COLO668 (cell line): ENCODE results near the gene TNKS1BP1.
"Not testable (repeated sequence)": the region's sequence is repeated elsewhere in the genome, so short reads cannot be mapped to it uniquely, and the experiment has no call there.

Experiments
- DNase-seq: peaks from one replicate; lab custom pipeline; 2025; ENCODE audit not compliant: unreplicated experiment; lab: John Stamatoyannopoulos, UW

TNKS1BP1 gene

DNA sequence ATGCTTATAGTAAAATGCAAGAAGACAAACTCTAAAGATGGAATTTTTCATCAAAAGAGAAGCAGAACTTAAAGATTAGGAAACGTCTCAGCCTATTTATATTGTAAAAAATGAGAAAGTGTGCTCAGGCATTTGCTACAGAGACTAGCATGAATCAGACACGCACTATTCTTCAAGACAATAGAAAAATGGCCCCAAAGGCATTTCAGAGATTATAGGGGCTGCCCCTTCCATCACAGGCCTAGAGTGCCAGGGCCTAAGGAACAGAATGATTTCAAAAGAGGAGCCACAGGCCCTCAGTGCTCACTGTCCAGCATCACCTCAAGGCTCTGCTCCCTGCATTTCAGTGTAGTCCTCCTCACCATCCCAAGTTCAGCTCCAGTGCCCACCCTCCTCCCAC, 27.5 kb downstream of the TNKS1BP1 start:
- DNase-seq, result no peak

DNA sequence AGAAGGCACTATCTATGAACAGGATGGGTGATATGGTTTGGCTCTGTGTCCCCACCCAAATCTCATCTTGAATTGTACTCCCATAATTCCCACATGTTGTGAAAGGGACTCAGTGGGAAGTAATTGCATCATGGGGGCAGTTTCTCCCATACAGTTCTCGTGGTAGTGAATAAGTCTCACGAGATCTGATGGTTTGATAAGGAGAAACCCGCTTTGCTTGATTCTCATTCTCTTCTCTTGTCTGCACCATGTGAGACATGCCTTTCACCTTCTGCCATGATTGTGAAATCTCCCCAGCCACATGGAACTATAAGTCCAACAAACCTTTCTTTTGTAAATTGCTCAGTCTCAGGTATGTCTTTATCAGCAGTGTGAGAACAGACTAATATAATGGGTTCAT, 28.5 kb downstream of the TNKS1BP1 start:
- DNase-seq, result not testable (repeated sequence)

DNA sequence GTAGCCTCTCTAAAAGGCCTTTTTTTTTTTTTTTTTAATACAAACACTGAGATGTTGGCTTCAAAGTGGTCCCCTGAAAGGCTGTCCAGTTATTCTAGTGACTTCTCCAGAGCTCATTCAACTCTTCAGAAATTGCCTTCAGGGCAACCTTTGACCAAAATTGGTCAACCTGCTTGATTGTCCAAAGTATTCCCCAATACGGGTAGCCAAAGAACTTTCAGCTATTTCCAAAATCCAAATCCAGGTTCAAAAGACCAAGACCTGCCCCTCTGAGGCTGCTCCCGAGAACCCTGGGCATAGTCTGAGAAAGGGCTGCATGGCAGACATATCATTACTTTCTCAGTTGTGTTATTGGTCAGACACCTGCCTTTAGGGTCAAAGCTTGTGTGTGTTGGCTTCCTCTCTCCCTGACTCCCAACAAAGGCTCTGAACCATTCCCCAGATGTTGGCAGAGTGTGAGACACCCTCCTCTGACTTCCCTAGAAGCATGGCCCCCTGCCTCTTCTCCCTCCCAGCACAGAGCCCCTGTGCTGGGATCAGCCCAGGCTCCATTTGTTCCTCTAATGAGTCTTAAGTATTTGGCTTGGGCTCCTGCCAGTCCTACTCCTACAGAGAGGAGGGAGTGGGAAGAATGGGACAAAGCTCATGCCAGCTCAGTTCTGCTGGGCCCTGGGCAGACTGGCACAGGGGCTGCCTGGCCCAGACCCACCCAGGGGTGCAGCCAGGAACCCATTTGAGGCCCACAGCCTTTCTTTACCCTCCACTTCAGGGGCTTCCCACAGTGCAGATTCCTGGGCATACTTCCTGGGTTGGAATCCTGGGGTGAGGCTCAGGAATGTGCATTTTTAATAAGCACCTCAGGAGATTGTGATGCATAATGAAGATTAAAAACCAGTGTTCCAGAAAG, 30.3 kb downstream of the TNKS1BP1 start:
- DNase-seq, result no peak

DNA sequence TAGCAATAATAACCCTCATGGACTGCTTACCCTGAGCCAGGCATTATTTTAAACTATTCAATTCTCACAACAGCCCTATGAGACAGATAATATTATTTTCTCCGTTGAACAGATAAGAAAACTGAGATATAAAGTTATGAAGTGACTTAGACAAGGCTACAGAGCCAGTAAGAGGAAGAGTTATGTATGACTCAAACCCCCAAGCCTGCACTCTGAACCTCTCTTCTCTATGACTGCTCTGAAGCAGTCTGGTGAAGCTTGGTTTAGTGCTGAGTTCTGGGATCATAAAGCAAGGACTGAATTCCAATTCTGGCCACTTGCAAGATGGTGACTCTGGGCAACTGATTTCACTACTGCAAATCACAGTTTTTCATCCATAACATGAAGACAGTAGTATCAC, 34.5 kb downstream of the TNKS1BP1 start:
- no peak for DNase-seq

DNA sequence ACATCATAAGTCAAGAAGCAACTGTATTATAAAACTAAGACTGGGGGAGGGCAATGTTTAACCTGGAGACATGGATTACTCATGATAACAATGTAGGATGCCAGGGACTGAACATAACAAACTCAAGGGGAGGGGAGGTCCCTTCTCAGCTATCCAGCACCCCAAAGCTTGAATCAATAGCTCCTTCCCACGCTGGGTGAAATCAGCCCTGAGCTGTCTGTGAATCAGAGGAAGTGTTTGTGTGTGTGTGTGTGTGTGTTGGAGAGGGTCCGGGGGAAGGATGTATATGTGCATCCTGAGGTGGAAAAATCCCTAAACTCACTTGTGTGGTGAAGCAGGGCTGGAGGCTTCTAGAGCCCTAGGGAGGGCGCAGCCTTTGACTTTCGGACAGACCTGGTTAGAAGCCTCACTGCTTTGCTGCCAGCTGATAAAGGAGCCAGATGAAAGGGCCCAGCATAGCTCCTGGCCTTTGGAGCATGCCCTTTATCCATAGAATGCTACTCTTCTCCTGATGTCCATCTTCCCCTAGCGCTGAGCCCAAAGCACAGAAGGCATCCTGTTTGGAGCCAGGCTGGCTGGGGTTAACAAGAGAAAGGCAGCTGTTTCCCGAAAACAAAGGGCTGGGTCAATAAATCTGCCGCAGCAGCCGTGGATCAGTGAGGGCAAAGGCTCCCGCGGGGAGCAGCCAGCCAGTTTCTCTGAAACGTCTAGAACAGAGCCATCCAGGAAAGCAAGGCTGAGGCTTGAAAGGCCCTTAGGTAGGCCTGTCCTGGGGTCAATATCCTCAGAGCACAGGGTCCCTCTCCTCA, 35.8 kb downstream of the TNKS1BP1 start:
- DNase-seq, result peak; percentile 71

DNA sequence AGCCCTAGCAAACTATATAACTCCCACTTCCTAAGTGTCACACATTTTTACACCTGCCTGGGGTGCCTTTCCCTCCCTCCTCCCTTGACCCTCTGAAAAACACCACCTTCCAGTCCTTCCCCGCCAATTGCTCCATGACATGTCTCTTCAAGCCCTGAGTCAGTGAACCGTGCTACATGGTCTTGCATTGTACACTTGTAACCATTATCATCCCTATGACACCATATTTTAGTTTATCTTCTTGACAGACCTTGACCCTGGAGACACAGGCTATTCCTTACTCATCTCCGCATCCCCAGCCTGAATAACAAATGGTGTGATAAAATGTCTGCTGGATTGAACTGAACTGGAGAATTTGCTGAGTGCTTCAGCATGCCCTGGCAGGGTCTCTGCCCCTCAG, 36.9 kb downstream of the TNKS1BP1 start:
- DNase-seq, result no peak

DNA sequence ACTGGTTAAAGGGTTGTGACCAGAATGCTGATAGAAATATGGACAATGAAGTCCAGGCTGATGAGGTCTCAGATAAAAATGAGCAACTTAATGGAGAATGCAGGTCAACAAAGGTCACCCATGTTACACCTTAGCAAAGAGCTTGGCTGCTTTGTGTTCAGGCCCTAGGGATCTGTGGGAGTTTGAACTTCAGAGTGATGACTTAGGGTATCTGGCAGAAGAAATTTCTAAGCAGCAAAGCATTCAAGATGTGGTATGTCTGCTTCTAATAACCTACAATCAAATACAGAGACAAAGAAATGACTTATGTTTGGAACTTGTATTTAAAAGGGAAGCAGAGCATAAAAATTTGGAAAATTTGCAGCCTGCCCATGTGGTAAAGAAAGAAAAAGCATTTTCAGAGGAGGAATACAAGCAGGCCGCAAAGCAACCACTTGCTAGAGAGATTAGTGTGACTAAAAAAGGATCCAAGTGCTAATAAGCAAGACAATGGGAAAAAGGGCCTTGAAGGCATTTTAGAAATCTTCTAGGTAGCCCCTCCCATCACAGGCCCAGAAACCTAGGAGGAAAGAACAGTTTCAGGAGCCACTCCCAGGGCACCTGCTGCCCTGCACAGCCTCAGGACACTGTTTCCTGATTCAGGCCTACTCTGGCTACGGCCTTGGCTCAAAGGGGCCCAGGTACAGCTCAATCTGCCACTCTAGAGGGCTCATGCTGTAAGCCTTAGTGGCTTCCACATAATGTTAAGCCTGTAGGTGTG, 41.3 kb downstream of the TNKS1BP1 start:
- DNase-seq, result no peak

DNA sequence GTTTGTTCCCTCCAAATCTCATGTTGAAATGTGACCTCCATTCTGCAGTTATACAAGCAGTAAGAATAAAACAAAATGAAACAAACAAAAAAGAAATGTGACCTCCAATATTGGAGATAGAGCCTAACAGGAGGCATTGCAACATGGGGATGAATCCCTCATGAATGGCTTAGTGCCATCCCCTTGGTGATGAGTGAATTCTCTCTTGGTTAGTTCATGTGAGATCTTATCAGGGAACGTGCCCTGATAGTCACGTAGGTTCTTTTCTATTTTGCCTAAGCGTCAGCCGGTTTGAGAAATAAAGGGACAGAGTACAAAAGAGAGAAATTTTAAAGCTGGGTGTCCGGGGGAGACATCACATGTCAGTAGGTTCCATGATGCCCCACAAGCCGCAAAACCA, 43.2 kb downstream of the TNKS1BP1 start:
- DNase-seq, result not testable (repeated sequence)

DNA sequence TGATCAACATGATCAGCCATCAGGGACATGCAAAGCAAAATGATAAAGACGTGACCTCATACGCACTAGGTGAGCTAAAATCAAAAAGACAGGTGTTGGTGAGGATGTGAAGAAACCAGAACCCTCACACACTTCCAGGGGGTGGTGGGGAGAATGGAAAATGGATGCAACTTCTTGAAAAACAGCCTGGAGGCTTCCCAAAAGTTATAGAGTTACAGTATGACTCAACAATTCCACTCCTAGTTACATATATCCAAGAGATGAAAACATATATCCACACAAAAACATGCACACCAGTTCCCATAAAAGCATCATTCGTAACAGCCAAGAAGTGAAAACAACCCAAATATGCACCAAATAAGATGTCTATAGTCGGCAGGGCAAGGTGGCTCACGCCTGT, 45.6 kb downstream of the TNKS1BP1 start:
- DNase-seq, result no peak

DNA sequence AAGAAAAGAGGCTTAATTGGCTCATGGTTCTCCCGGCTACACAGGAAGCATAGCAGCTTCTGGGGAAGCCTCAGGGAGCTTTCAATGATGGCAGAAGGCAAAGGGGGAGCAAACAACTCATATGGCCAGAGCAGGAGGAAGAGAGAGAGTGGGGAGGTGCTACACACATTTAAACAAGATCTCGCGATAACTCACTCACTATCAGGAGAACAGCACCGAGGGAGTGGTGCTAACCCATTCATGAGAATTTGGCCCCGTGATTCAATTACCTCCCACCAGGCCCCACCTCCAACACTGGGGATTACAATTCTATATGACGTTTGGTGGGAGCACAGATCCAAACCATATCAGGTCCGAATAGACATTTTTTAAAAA, 46.0 kb downstream of the TNKS1BP1 start:
- DNase-seq, result no peak

DNA sequence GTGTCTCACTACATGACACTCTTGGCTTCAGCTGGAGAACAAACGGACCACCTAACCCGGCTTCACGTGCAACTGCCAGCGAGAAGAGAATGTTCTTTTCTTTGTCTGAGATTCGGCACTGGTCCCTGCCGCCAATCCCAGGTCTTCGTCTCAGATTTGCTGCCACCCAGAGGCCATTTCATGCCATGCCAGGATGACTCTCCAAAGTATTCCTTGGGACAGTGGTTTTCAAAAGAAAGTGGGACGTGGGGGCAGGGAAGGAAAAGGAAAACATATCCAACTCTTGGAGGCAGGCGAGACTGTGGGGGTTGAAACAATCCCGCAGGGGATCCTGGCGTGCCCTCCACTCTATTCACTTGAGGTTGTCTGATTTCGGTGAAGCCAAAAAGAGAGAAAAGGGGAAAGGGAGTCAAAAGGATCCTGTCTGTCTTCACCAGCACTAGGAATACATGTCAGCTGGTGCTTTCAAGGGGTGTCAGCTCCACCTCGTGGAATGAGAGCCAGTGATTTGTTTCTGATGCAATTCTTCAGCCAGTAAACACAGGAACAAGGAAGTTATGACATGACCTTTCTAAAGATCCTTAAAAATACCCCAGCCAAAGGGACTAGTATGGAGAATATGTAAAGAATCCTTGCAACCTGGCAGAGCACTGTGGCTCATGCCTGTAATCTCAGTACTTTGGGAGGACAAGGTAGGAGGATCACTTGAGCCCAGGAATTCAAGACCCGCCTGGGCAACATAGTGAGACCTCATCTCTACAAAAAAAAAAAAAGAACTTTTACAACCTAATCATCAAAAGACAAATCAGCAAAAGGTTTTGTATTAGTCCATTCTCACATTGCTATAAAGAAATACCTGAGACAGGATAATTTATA, 46.7 kb downstream of the TNKS1BP1 start:
- DNase-seq, result peak; percentile 44

DNA sequence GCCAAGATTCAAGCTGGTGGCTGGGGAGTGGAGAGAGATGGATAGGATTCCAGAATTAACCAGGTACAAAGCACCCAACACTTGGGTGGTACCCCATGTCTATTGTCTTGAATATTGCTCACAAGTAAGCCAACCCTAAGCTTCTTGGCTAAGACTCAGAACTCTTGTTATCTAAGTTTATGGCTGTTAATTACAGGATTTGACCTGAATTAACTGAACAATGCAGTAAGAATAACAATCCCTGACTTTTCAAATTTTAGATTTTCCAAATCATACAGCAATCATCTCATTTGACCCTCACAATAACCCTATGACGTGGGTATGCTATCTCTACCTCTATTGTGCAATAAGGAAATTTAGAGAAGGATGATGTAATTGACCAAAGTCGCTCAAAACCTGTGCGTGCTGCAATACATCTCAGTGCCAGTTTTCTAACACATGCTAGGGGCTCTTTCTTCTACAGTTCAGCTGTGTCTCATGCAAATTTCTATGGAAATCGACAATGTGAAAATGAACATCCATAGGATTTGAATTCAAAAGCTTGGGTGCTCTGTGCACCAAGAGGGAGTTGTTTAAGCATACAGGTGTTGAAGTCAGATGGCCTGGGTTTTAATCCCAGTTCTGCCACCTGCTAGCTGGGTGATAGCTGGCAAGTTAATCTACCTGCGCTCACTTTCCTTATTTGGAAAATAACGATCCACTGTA, 47.6 kb downstream of the TNKS1BP1 start:
- no peak for DNase-seq

DNA sequence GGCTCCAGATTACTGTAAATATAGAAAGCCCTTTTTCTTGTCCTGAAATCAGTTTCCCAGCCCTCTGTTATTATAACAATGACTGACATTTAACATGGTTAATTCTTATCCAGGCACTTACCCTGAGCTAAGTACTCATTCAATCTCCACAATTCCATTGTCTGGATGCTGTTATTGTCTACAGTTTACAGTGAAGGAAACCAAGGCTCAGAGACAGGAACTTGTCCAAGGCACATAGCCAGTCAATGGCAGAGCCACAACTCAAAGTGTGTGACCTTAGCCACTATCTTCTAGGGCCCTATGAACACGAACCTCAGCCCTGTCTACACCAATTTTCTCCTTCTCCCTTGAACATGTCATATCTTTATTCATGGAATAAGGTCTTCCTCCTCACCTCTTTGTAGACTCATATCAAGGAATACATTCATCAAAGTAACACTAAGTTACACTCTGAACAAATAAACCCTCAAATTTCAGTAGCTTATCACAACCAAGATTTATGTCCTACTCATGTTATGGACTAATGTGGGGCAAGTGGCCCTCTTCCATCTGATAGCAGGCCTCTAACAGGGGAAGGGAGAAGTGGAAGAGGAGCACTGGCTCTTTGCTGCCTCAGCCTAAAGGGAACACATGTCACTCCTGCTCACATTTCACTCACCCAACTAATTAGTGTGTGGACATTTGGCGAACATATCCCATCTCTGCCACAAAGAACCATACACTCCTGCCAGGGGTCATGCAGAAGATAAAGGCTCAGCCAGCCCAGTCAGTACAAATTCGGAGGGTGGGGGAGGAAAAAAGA, 48.4 kb downstream of the TNKS1BP1 start:
- no peak for DNase-seq

DNA sequence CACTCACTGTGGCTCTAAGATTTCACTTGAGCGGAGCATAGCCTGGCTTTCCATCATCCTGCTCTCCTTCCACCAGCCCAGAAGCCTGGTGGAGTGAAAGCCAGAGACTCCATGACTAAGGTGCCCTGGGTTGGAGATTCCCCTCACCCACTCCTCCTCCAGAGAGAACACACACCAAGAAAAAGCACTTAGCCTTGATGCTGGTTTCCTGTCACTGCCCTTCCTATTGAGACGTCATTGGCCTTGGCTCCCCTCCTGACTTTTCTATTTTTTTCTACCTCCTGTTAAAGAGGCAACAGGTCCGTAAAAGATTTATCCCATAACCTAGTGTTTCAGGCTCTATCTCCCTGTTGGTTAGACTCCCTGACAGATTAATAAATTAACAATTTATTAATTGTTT, 49.2 kb downstream of the TNKS1BP1 start:
- no peak for DNase-seq

DNA sequence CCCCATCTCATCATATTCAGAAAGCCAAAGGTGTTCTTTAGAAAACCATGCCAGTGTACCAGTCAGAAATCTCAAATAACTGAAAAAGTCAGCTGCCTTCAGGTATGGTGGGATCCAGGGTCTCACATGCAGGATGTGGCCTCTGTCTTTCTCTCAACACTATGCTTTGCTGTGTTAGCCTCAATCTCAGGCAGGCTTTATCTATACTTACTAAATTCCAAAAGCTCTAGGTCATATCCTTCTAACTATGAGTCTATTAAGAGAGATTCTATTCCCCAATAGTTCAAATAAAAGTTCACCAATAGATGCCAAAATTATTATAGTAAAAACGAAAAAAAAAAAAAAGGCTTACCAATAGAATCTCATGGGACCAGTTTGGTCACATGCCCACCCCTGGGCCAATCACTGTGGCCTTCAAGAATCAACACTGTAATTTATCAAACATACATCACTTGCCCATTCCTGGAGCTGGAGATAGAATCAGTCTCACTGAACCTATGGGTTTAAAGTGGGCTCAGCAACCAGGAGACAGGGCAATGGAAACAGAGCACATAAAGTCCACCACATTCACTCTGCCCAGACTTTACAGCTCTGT, 49.8 kb downstream of the TNKS1BP1 start:
- no peak for DNase-seq

DNA sequence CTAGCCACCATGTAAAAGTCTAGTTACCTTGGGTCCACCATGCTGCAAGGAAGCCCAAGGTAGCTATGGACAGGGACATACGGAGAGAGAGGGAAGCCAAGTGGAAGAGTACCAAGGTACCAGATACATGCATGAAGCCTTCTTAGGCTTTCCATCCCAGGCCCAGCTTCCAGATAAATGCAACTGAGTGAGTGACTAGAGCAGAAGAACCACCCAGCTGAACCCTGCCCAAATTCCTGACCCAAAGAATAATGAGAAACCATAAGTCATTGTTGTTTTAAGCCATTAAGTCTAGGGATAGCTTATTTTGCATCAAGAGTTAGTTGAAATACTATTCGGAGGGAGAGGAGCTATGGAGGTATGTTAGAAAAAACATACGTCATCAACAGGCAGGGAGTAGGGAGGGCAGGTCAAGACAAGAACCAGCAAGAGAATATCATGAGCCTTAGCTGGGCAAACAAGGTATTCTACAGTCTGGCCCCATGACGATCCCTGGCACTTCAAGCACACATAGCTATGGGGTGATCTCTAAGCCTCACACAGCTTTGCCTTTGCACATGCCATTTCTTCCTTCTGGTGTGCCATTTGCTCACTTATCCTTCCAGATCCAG, 51.2 kb downstream of the TNKS1BP1 start:
- no peak for DNase-seq

DNA sequence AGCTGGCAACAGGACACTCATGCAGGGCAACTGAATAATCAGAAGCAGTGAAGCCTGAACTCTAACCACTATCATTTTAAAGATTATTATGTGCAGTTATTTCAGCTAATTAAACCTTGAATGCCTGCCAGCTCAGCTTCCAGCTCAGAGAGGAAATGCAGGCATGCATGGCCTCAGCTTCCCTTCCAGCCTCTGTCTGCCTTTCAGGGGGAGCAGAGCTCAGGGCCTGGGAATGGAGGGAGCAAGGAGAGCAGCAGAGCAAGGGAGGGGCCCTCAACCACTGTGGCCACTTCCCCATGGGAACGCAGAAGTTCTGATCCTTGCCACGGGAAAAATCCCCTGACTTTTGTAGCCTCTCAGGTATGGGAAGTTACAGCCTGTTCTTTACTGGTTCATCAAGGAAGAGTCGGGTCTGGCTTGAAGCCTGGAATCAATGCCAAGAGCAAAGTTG, 55.2 kb downstream of the TNKS1BP1 start:
- DNase-seq, result no peak

DNA sequence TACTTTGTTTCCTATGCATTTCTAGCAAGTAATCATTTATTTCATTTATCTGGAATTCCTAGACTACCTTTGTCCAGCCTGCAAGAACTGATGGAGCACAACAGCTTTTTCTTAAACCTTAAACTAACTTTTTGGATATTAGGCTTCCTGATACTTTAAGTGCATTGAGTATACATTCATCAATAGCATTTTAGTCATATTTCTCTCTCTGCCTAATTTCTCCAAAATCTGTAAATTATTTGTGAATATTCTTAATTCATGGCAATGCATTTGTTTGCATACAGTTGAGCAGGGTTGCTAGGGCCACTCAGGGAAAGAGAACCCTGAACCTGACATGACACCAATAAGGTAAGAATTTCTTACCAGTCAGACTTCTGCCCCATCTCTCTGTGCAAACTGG, 58.6 kb downstream of the TNKS1BP1 start:
- DNase-seq, result no peak
